K562 (cell line): Measurements from ENCODE around the gene PEDS1. TPM values are rescaled to one million over a fixed set of nuclear protein-coding genes. Genes with fewer than 3 reads are reported as not detected.

ENCODE experiments used
- CTBP1 ChIP-seq: fragments of 450-650 bp; IDR thresholded peaks from 2 replicates; pipeline ENCODE4 v1.6.1; 2016; ENCODE audit warnings: borderline replicate concordance
- DMBX1 ChIP-seq: fragments of 250-450 bp; sonication (Bioruptor Pico); IDR thresholded peaks from 2 replicates; pipeline ENCODE4 v1.8.0; 2022; ENCODE audit warnings: inconsistent platforms, mild to moderate bottlenecking, moderate library complexity, borderline replicate concordance
- E2F5 ChIP-seq: sonication (generic); formaldehyde crosslinking; IDR thresholded peaks from 2 replicates; pipeline ENCODE4 v1.8.0; 2022; ENCODE audit warnings: mild to moderate bottlenecking, missing genetic modification reagents
- EZH2 ChIP-seq: IDR thresholded peaks from 2 replicates; pipeline ENCODE4 v1.6.1; 2012; ENCODE audit warnings: low read depth, mild to moderate bottlenecking, inconsistent platforms, low read length, borderline replicate concordance
- HNRNPLL ChIP-seq: fragments of 200-400 bp; formaldehyde crosslinking; IDR thresholded peaks from 2 replicates; pipeline ENCODE4 v1.6.1; 2017; ENCODE audit warnings: low read length, low read depth, mild to moderate bottlenecking; ENCODE audit not compliant: poor library complexity, severe bottlenecking
- KAT2B ChIP-seq: IDR thresholded peaks from one replicate; pipeline ENCODE4 v1.6.1; 2012; ENCODE audit warnings: low read depth, mild to moderate bottlenecking, control low read depth, inconsistent platforms, low read length, moderate library complexity
- KAT7 ChIP-seq: sonication (generic); formaldehyde crosslinking; IDR thresholded peaks from 2 replicates; pipeline ENCODE4 v1.8.0; 2022; ENCODE audit warnings: missing genetic modification reagents, mild to moderate bottlenecking, borderline replicate concordance
- LCOR ChIP-seq: sonication (generic); formaldehyde crosslinking; IDR thresholded peaks from 2 replicates; pipeline ENCODE4 v1.8.0; 2022; ENCODE audit warnings: mild to moderate bottlenecking, missing genetic modification reagents
- MLLT1 ChIP-seq, 2 experiments: fragments of 450-650 bp; IDR thresholded peaks; 2 replicates each; pipeline ENCODE4 v1.6.1; 2016
- PBX2 ChIP-seq, 2 experiments: IDR thresholded peaks in 1 of 2; conservative IDR thresholded peaks in 1 of 2; 2 replicates each; pipeline ENCODE4 v1.6.1; 2016; ENCODE audit warnings: low read depth in 2 of 2, mild to moderate bottlenecking in 1 of 2, missing compliant biosample characterization in 1 of 2, missing genetic modification characterization in 1 of 2, moderate library complexity in 1 of 2
- POLR2G ChIP-seq: fragments of 200-400 bp; formaldehyde crosslinking; IDR thresholded peaks from 2 replicates; pipeline ENCODE4 v1.6.1; 2017; ENCODE audit warnings: low read depth, mild to moderate bottlenecking, antibody characterized with exemption, low read length, moderate library complexity
- POLR3G ChIP-seq: IDR thresholded peaks from 2 replicates; pipeline ENCODE4 v1.6.1; 2011; ENCODE audit not compliant: insufficient read length, insufficient replicate concordance; ENCODE audit errors: extremely low read depth
- RBFOX2 ChIP-seq: fragments of 200-400 bp; formaldehyde crosslinking; IDR thresholded peaks from 2 replicates; pipeline ENCODE4 v1.6.1; 2017; ENCODE audit warnings: low read depth, mild to moderate bottlenecking, low read length, moderate library complexity
- RBM34 ChIP-seq: fragments of 200-400 bp; formaldehyde crosslinking; IDR thresholded peaks from 2 replicates; pipeline ENCODE4 v1.6.1; 2018; ENCODE audit warnings: low read length, borderline replicate concordance; ENCODE audit not compliant: insufficient read depth
- TEAD2 ChIP-seq: fragments of 450-650 bp; IDR thresholded peaks from 2 replicates; pipeline ENCODE4 v1.6.1; 2016; ENCODE audit warnings: missing genetic modification characterization, control low read depth, missing compliant biosample characterization
- TFAP4 ChIP-seq: sonication (generic); formaldehyde crosslinking; IDR thresholded peaks from 2 replicates; pipeline ENCODE4 v1.8.0; 2022; ENCODE audit warnings: missing genetic modification reagents, mild to moderate bottlenecking, moderate library complexity, borderline replicate concordance
- TOE1 ChIP-seq, 2 experiments: fragments of 450-650 bp in 1 of 2; sonication (generic) in 1 of 2; formaldehyde crosslinking in 1 of 2; IDR thresholded peaks; 2 replicates each; pipeline versions ENCODE4 v1.7.1 to v1.8.0; 2016 to 2022; ENCODE audit warnings: borderline replicate concordance in 2 of 2, mild to moderate bottlenecking in 2 of 2, antibody characterized with exemption in 1 of 2, inconsistent platforms in 1 of 2, low read depth in 1 of 2, missing genetic modification reagents in 1 of 2, moderate library complexity in 1 of 2
- WHSC1 ChIP-seq: IDR thresholded peaks from one replicate; pipeline ENCODE4 v1.6.1; 2012; ENCODE audit warnings: low read length, control low read depth, inconsistent platforms
- ZC3H8 ChIP-seq: fragments of 450-650 bp; IDR thresholded peaks from 2 replicates; pipeline ENCODE4 v1.6.1; 2017
- ZNF584 ChIP-seq: fragments of 200-800 bp; sonication (Bioruptor generic); IDR thresholded peaks from 2 replicates; pipeline ENCODE4 v1.6.1; 2016; ENCODE audit warnings: low read depth, mild to moderate bottlenecking, missing genetic modification characterization, missing compliant biosample characterization
- ZNF668 ChIP-seq: fragments of 250-450 bp; sonication (Bioruptor Pico); IDR thresholded peaks from 2 replicates; pipeline ENCODE4 v1.8.0; 2022; ENCODE audit warnings: mild to moderate bottlenecking, inconsistent platforms
- polyA plus RNA-seq, 8 experiments: library from polyadenylated mRNA; depleted of rRNA in 4 of 8; stranded (reverse) in 5 of 8; unstranded in 3 of 8; fragments of >200 nt; fragmentation: Nextera tagmentation in 2 of 8; fragmentation: Illumina TruSeq in 1 of 8; extraction: Ambion mirVana in 2 of 8; extraction: Trizol in 1 of 8; gene quantifications; 2 replicates each; pipeline versions ENCODE4 v1.2.1 to v1.2.3, GENCODE V29; 2011 to 2014; ENCODE audit warnings: inconsistent platforms in 1 of 8, missing spikeins in 1 of 8
- total RNA-seq, 7 experiments: library from RNA; depleted of rRNA in 6 of 7; stranded (reverse); fragments of >200 nt in 6 of 7; fragmentation: Illumina TruSeq in 2 of 7; extraction: Trizol in 2 of 7; gene quantifications; 2 replicates each; pipeline versions ENCODE4 v1.2.1 to v1.2.3, GENCODE V29; 2011 to 2021; ENCODE audit warnings: low replicate concordance in 1 of 7

Gene PEDS1
- total and polyA plus RNA-seq, 9 of the 15 experiments (the other 6 are each of a cell fraction or from before 2014, with no cell fraction given), result 2.9 to 38.5 (median 24.2) TPM

- TF ChIP-seq PBX2 (CRISPR knock-in tag; IDR thresholded peaks at IDR 0.05; ENCODE audit: low read depth) (no peak), PBX2 (tag; conservative IDR thresholded peaks at IDR 0.05; ENCODE audit: low read depth) (no peak), TOE1 (IDR thresholded peaks at IDR 0.05; ENCODE audit: borderline replicate concordance) (no peak), TOE1 (CRISPR knock-in tag; IDR thresholded peaks at IDR 0.05; ENCODE audit: borderline replicate concordance, low read depth) (0 out of 2 replicates have a peak, but pooled peaks have one; percentile 44), CTBP1 (0 out of 2 replicates have a peak, but pooled peaks have one; percentile 22), ZNF668 (no peak), KAT7 (CRISPR knock-in tag) (0 out of 2 replicates have a peak, but pooled peaks have one; percentile 14), DMBX1 (CRISPR knock-in tag) (no peak), RBFOX2 (peak; percentile 86), POLR2G (peak; percentile 68), E2F5 (CRISPR knock-in tag) (0 out of 2 replicates have a peak, but pooled peaks have one; percentile 22), HNRNPLL (peak; percentile 30), TEAD2 (tag) (no peak), WHSC1 (peak; percentile 19), POLR3G (no peak), MLLT1 (IDR thresholded peaks at IDR 0.05) (no peak), EZH2 (no peak), TFAP4 (CRISPR knock-in tag) (peak; percentile 34; the same call in 1 of the 2 replicates), ZNF584 (CRISPR knock-in tag) (no peak), LCOR (CRISPR knock-in tag) (no peak), ZC3H8 (no peak), RBM34 (no peak), KAT2B (no peak)
These were observed 39.8 kb upstream of the PEDS1 start (continued) for GRCh38 chr20:50193199-50193835.
